Activated T-cell treated with anti-CD3 and anti-CD28 coated beads for 24 hours (primary cell): ENCODE measurements around the gene SGMS1.
"Not testable (repeated sequence)": the region's sequence is repeated elsewhere in the genome, so short reads cannot be mapped to it uniquely, and the experiment has no call there.

Source experiments
- DNase-seq: peaks from one replicate; pipeline ENCODE4 v3.0.0-alpha.2; 2020; ENCODE audit warnings: low read depth

Gene SGMS1

GRCh38 chr10:50369931-50370330 is 253.8 kb downstream of the SGMS1 start:
- DNase-seq: no peak

GRCh38 chr10:50367732-50368131 is 256.0 kb downstream of the SGMS1 start:
- no peak for DNase-seq

- not testable (repeated sequence) for DNase-seq
Measured at GRCh38 chr10:50366421-50366820, 257.3 kb downstream of the SGMS1 start.

GRCh38 chr10:50364730-50365129 is 259.0 kb downstream of the SGMS1 start:
- not testable (repeated sequence) for DNase-seq

- DNase-seq: no peak
Measured at GRCh38 chr10:50362547-50363125, 261.1 kb downstream of the SGMS1 start.

- no peak for DNase-seq
Measured at GRCh38 chr10:50361946-50362345, 261.8 kb downstream of the SGMS1 start.

- DNase-seq: no peak
Measured at GRCh38 chr10:50360077-50360850, 263.5 kb downstream of the SGMS1 start.

GRCh38 chr10:50358925-50359687 is 264.6 kb downstream of the SGMS1 start:
- DNase-seq: no peak

- DNase-seq: no peak
Measured at GRCh38 chr10:50358411-50358810, 265.3 kb downstream of the SGMS1 start.

GRCh38 chr10:50356481-50356832 is 267.3 kb downstream of the SGMS1 start:
- DNase-seq: not testable (repeated sequence)

GRCh38 chr10:50355693-50356480 is 267.9 kb downstream of the SGMS1 start:
- DNase-seq: not testable (repeated sequence)

GRCh38 chr10:50351483-50352146 is 272.1 kb downstream of the SGMS1 start:
- DNase-seq: no peak

- DNase-seq: no peak
Measured at GRCh38 chr10:50350366-50350765, 273.4 kb downstream of the SGMS1 start.

- no peak for DNase-seq
Measured at GRCh38 chr10:50349554-50349953, 274.2 kb downstream of the SGMS1 start.

GRCh38 chr10:50347394-50347802 is 276.4 kb downstream of the SGMS1 start:
- DNase-seq: no peak

GRCh38 chr10:50346942-50347341 is 276.8 kb downstream of the SGMS1 start:
- DNase-seq: no peak

GRCh38 chr10:50345545-50345944 is 278.2 kb downstream of the SGMS1 start:
- DNase-seq: no peak

GRCh38 chr10:50343702-50344331 is 279.9 kb downstream of the SGMS1 start:
- DNase-seq: no peak

- no peak for DNase-seq
Measured at GRCh38 chr10:50341987-50342386, 281.8 kb downstream of the SGMS1 start.

- no peak for DNase-seq
Measured at GRCh38 chr10:50336140-50336539, 287.6 kb downstream of the SGMS1 start.

GRCh38 chr10:50335397-50335796 is 288.4 kb downstream of the SGMS1 start:
- DNase-seq: no peak
